Measurements from ENCODE around the gene DUSP6. TPM values are rescaled to one million over a fixed set of nuclear protein-coding genes. Genes with fewer than 3 reads are reported as not detected.

DUSP6 gene, protein sequence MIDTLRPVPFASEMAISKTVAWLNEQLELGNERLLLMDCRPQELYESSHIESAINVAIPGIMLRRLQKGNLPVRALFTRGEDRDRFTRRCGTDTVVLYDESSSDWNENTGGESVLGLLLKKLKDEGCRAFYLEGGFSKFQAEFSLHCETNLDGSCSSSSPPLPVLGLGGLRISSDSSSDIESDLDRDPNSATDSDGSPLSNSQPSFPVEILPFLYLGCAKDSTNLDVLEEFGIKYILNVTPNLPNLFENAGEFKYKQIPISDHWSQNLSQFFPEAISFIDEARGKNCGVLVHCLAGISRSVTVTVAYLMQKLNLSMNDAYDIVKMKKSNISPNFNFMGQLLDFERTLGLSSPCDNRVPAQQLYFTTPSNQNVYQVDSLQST
- 38.3 TPM for total RNA-seq

DNA sequence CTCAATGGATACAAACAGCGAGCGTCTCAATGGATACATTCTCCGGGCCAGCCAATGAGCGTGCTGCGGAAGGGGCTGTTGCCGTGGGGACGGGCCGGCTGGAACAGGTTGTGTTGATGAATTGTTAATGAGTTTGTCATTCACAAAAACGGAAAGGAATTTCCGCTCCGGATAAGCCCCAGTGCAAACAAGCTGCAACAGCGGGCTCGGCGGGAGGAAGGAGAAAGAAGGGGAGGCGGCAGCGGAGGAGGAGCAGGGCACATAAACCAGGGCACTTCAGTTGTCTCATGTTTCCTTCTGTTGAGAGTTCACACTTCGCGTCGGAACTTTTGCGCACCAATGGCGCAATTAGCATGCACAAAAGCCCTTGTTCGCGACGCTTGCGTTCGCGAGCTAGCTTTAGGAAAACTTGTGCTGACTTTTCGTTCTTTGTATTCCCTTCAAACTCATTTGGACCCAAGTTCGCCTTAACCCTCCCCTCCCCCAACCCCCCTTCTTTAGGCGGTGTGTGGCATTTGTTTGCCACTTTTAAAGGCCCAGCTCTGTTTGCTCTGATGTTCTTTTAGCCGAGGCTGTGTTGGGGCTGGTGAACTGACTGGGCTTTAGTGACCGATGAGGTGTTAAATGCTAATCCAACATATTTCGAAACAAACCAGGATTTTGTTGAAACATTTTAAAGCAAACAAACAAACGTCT, at the start of gene DUSP6:
Gene DUSP6 (minus strand): TSS at position 10 of the 696 bp plus-strand sequence. CDS start 462 bp downstream, outside the sequence.
- FAIRE-seq (no peak), DNase-seq (ENCODE audit: low spot score in 2 of 2) (peak; percentile 87)

DNA sequence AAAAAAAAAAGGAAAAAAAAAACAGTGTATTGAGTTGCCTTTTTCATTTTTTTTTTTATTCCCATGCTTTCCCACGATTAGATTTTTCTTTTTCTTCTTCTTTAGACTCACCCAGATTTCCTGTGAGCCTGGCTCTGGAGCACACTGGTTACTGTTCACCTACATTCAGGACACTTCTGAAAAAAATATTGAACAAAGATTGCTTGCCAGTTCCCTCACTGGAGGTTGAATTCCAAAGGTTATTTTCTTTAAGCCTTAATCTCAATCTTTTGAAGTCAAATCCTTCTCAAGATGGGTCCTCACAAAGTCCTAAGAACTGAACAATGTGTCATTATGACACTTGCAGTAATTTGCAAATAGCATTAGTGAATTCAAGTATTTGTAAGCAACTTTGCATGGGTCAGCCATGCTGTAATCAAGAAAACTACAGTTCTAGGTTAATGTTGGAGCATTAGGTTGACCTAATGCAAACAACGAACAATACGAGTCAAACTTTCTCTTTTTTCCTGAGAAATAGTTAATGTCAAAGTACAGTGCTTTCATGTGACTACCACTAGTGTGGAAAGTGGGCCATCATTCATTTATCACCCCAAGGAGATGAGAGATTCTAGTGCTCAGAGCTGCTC, 49.2 kb upstream of the DUSP6 start:
- no peak for FAIRE-seq

DNA sequence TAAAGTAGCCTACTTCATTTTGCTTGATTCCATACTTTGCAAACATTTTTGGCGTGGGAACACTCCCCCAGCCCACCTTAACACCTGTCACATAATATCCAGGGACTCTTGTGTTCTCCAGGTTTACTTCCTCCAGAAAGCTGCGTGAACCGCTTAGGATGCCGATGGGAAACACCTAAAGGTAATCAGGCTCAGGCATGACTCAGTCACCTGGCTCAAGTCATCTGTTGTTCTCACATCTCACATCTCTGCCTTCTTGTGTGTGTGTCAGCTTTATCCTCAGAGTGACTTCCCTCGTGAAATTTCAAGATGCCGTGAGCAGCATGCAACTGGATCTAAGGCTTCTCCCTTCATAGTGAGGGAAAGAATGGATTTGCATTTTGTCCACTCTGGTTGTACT, 48.1 kb upstream of the DUSP6 start:
- no peak for DNase-seq (ENCODE audit: low spot score in 2 of 2)
- FAIRE-seq: no peak

More for the DNA sequence above, 49.2 kb upstream of the DUSP6 start:
- no peak for DNase-seq (ENCODE audit: low spot score in 2 of 2)

DNA sequence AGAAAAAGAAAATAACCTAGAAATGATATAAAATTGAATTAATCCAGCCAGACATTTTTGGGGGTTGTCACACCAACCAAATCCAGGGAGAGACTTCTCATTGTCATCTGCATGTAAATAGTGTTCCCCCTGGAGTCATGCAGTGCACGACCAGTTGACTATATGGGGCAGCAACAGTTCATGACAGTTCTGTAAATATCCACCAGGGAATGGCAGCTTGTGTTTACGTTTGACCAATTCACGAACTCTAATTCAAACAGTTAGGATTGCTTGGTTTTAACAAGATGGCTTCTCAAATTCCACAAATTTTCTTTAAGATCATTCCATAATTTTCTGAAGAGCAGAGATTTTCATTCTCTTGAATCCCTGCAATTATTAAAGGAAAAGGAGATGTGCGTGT, 43.4 kb upstream of the DUSP6 start:
- DNase-seq (ENCODE audit: low spot score in 2 of 2) (no peak), FAIRE-seq (no peak)

DNA sequence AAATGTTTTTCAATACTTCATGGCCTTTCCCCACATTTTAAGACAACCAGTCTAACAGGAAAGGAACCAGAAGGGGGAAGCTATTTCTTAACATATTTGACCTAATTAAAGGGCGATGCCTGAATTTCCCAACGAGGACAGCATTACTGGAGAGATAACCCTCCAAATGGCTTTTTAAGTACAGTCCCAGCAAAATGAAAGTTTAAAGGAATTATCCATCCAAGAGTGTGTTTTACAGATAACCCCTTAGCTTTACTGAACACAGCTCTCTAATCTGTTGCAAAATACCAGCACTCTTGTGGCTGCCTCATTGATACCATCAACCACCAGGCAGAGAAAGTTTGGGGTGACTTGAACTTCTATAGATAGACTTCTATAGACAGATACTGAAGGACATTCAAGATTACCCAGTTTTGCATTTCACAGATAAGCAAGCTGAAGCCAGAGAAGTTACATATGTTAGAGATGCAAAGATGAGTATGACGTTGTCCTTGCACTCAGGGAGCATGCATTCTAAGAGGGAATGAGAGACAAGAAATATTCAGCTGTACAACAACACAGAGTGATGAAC, 41.3 kb upstream of the DUSP6 start:
- FAIRE-seq: no peak
- no peak for DNase-seq (ENCODE audit: low spot score in 2 of 2)

DNA sequence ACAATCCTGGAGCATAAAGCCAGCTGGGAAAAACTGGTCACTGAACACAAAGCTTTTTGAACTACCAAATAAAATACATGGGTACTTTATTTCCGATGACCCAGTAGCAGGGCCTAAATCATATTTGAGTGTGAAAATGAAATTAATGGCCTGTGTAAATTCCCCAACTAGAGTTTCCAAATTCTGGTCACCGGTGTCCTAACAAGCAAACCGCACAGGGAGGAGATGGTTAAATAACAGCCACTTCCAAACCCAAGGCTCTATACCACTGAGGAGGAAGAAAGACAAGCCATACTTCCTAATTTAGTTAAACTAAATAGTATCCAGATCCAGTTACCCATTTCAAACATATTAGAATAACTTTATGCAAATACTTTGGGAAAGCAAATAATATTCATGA, 40.1 kb upstream of the DUSP6 start:
- FAIRE-seq: no peak

DNA sequence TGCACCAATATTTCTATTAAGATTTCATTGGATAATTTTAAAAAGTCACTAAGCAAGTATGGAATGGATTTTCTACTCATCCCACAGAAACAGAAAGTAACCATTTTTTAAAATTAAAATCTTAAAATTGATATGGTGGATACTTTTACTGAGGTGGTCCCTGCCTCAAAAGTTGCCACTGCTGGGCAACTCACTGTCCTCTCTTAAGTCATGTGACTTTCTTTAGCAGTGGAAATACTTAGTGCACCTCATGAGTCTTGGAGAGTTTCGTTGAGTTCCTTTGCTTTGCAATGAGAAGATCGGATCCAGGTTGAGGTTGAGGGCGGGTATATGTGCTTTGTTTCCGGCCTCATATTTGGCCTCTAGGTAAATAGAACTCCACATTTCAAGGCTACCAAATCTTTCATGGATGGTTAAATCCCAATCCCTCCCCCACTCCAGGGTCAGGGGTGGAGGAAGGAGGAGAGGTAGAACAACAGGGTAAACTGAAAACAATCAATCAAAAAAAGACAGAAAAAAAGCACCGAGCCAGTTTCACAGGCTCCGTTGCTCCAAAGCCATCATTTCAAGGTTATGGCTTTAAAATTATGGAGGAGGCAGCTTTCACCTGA, 39.5 kb upstream of the DUSP6 start:
- FAIRE-seq: no peak
- DNase-seq (ENCODE audit: low spot score in 2 of 2): no peak

More for the DNA sequence above, 40.1 kb upstream of the DUSP6 start:
- no peak for DNase-seq (ENCODE audit: low spot score in 2 of 2)

DNA sequence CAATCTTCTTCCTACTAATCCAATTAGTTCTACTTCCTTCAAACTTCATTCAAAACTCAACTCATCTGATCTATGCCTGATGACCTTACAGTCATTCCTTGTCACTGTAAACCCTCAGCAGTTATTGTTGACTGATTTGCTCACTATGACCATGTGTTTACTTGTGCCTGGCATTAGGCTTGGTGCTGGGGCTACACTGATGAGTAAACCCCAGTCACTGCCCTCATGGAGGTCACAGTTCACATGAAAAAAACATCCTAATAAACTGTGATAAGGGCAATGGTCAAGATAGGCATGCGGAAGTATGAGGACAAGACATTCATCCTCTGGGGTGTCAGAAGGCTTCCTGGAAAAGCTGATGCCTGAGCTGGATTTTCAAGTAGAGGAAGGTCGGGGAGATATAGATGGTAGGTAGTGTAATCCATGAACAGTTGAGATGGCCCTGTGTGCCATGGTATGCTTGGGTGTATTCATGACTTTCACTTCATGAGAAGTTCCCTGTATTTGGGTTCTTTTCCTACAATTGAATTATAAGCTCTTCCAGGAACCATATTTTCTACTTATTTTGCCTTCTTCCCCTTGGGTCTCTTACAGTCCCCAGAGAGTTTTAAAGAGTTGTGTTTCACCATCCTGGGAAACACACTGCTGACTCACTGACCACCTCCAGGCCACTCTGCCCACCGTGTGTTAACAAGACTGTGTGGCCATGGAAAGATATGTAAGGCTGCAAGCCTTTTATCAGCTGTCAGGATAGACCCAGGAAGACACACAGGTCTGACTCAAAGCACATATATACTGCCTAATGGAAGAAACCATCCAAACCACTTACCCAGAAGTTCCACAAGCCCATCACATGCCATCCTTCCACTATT, 38.7 kb upstream of the DUSP6 start:
- FAIRE-seq (no peak), DNase-seq (ENCODE audit: low spot score in 2 of 2) (no peak)

DNA sequence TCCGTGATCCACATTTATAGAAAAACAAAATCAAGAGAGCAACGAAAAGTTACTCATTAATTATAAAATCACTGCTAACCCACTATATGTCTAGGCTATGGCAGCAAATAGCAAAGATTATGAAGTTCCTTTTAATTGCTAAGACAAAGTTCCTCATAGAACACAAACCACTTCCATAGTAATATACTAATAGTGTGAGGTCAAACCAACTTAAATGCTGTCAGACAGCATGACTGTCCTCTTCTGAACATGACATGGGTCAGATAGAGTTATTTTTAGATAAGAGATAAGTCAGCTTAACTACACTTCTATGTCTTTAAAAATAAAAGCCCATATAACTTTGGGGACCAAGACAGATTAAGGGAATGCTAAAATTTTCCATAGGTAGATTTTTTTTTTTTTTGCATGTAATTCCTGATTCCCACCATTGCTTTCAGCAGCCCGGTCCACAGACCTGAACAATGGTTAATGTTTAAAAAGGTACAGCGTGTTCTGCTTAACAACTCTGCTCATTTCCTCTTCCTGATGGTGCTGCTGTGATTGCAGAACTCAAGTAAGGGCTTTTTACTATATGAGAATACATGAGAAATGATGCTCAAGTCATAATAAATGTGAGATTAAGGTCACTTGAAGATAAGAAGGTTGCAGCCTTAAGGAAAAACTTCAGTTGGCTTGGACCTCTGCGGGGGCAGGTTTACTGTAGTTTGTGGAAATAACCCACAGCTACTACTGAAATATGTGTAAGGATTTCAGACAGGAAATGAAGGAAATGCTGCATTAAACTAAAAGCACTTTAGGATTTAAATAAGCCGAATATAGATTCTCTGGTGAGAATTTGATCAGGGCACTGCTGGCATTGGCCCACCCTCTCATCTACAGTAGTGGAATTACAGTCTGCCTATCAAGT, 37.7 kb upstream of the DUSP6 start:
- DNase-seq (ENCODE audit: low spot score in 2 of 2) (no peak), FAIRE-seq (no peak)

DNA sequence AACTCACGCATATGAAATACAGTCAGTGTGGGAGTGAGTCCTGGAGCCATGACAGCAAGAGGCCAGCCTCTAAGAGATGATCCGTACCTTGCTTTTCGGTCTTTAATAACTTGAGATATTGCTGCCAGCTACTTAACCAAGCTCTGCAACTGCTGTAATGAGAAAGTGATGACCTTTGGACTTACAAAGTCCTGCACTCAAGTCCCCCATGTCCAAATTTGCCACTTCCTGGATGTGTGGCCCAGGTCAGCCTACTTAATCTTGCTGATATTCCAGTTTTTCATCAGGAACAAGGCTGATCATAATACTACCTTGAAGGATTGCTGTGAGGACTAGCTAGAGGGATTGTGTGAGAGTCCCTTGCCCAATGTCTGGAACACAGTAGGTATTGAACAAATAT, 33.8 kb upstream of the DUSP6 start:
- FAIRE-seq: no peak
- DNase-seq (ENCODE audit: low spot score in 2 of 2): no peak

DNA sequence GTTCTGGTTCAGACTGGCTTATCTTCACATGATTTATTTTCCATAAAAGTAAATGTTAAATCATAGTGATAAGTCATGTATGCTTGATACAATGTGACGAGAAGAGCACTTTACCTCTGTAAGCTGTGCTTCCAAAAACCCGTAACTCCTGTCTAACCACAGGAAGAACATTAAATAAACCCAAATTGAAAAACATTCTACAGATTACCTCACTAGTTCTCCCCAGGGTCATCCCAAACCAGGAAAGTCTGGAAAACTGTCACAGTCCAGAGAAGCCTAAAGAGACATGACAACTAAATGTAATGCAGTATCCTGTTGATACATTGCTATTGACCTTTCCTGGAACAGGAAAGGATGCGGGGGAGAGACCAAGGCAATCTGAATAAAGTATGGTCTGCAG, 32.5 kb upstream of the DUSP6 start:
- FAIRE-seq (no peak), DNase-seq (ENCODE audit: low spot score in 2 of 2) (no peak)

DNA sequence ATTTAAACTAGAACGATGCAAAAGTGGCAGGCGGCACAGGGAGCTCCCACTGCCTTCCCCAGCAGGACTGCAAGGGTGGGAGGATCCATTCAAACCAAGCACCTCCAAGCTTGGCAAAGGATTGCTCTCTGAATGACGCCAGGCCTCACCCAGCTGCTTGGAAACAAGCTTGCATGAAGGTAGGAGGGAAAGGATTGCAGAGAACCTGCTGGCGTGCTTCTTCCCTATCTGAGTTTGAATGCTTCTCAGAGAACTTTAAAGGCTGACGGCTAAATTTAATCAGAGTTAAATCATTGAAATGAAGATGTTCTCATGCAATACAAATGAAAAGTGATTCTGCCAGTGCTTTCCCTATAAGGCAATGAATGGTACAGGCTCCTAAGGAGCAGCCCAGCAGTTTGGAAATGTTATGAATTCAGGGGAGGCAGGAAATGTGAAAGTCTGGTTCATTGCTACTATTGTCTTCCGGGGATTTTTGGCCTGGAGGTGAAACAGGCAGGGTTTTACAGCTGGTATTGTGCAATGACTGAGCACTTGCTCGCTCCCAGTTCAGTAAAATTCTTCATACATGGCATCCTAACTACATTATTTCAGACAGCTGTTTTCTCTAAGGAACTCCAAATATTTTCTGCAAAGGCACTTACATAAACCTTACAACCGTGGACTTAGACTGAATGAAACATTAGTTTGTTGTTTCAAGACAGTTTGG, 31.9 kb upstream of the DUSP6 start:
- no peak for FAIRE-seq
- DNase-seq (ENCODE audit: low spot score in 2 of 2): no peak

DNA sequence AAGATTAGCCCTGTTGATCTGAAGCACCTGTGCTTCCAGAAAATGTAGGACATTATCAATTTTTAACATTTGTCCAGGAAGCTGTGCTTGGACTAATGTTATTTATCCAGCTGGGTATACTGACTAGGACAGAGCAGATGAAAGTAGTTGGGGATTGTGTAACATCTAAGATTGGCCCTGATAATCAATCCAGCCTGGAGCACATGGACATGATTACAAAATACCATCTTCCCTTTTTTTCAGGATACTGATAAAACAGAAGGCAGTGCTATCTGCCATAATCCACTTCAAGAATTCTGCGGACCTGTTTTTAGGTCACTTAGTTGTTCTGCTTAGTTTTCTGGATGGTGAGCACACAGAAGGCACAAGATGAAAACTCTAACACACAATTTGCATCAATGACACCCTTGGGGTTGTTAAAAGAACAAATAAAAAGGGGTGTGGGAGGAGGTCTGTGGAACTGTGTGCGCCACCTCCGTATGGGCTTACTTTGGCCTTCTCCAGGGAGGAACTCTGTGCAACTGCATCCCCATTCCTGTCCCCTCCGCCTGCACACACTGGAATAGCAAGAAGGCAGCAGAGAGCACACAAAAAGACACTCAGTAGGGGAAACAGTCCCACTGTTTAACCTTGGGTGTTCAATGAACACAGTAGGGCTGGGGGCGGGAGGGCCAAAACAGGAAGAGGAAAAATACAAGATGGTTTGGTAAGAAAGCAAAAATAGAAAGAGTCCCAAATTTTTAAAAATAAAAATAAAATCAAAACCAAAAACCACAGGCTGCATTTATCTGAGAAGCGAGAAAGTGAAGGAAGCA, 31.1 kb upstream of the DUSP6 start:
- no peak for DNase-seq (ENCODE audit: low spot score in 2 of 2)
- FAIRE-seq: no peak

DNA sequence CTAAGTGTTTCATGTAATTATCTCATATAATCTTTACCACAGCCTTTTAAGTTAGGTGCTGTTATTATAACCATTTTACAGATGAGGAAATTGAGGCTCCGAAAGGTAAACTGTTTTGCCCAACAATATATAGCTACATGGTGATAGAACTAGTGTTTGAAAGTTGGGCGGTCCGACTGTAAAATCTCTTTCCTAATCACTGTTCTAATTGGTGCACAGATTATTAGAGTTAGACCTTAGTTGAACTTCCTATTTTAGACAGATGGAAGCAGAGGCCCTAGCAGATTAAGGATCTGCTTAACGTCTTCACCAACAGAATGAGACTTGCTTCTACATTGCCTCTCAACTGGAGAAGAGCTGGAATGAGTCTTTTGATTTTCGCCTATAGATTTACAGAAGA, 30.0 kb upstream of the DUSP6 start:
- DNase-seq (ENCODE audit: low spot score in 2 of 2) (no peak), FAIRE-seq (no peak)

DNA sequence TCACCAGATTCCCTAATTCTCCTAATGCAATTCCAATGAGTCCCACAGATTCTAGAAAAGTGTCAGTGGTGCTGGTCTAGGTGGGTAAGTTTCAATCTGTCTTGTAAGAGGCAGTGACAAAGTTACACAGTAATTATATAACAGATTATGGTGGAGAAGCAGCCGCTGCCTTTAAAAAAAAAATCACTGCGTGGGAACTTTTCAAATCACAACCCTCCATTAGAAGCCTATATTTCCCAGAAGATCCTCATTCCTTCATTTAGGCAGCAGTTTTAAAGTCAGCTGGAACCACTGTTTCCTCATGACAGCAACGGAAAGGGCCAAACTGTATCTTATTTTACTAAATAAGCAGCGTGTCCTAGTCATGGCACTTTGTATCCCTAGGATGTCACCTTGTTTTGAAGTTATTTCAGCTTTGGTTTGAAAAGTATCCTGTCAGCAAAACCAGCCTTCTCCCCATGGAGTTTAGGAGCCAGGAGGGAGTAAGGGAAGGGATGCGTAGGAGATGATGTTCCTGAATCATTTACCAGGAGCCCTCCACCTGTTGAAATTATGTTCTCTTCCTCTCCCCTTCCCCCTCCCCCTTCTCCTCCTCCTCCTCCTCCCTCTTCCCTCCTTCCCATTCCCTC, 27.7 kb upstream of the DUSP6 start:
- no peak for FAIRE-seq
- no peak for DNase-seq (ENCODE audit: low spot score in 2 of 2)

DNA sequence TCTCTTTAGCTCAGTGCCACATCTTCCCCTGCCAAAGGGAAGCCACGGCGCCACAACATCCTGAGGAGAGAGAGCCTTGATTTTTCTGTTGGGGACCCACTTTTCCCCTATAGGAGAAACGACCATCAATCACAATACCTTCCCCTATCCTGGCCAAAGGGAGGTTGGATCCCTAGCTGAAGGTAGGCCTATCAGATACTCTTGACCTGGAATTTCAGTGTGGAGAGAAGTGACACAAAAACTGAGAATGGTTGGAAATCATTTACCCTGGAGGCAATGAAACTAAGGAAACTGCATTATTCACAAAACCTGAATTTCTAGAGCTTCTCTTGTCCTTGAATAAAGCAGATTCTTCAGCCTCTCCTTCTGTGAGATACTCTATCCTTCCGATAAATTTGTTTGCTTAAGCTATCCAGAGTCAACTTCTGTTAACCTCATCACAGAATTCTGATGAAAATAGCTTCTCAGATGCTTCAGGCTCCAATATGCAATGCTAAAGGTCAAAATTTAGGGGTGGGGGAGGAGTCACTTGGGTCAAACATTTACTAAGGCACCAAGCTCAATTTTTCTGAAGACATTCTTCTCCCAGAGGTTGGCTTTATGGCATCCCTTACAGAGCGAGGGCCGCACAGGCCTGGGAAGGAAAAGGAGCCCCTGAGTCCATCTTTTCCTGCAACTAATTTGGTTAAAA, 27.0 kb upstream of the DUSP6 start:
- FAIRE-seq: no peak

More for the DNA sequence above, 27.0 kb upstream of the DUSP6 start:
- no peak for DNase-seq (ENCODE audit: low spot score in 2 of 2)

All from frontal cortex (tissue), 4 donors.